Activated CD4-positive, CD25-positive, alpha-beta regulatory T cell (primary cell): ENCODE measurements around the gene OR4K14.
A peak's percentile ranks its signal among the peaks of the same experiment; 100 is the strongest.
"Not testable (repeated sequence)": the region's sequence is repeated elsewhere in the genome, so short reads cannot be mapped to it uniquely, and the experiment has no call there.

ENCODE experiments used
- DNase-seq, 4 experiments: peaks; one replicate each; lab custom pipeline; 2025; lab: John Stamatoyannopoulos, UW

Gene OR4K14, protein sequence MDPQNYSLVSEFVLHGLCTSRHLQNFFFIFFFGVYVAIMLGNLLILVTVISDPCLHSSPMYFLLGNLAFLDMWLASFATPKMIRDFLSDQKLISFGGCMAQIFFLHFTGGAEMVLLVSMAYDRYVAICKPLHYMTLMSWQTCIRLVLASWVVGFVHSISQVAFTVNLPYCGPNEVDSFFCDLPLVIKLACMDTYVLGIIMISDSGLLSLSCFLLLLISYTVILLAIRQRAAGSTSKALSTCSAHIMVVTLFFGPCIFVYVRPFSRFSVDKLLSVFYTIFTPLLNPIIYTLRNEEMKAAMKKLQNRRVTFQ

DNA sequence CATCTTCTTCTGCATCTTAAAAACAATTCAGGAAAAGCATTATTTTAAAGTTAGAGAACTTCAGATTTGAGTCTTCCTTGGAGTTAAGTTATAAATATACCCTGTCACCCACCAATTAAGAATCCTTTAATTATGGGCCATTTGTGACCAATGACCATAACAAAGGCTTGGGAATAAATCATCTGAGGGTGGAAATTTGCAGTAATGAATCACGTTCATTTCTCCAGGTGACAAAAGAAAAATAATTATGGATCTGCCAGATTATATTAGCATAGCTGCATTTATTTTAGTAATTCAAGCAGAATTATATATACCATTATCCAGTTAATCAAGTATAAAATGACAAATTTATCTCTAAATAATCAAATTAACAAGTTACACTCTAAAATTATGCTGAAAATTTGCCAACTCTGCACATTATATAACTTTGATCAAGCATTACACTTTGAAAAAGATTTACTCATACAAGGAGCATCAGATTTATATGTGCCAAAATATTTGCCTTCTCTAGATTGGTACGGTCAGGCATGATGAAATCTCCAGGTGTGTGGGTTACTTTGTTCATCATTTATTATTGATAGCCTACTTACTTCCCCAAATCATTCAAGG lies at the start of gene OR4K14:
Gene OR4K14, minus strand, starts transcription at position 51 of the 609 bp plus-strand sequence. CDS start 4,114 bp downstream, outside the sequence.
- DNase-seq = no peak

DNA sequence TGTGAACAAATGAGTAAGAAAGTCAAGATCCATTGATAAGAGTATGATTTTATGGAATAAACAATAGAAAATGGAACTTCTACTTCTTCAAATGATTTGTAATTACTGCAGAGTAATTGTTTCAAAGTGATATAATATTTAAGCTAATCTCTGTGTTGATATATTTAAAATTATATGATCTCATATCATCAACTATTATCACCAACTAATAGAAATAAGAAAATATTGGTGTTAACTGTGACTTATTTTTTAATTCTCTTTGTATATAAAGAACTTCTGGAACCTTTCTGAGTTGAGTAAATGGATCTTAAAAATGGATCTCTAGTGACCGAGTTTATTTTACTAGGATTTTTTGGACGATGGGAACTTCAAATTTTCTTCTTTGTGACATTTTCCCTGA lies 40.6 kb upstream of the OR4K14 start, which contains the start of gene OR4L1:
Gene OR4L1, plus strand, starts transcription at position 301 of the 400 bp plus-strand sequence. Its CDS starts 0 bp downstream, at position 301.
- no peak for DNase-seq

DNA sequence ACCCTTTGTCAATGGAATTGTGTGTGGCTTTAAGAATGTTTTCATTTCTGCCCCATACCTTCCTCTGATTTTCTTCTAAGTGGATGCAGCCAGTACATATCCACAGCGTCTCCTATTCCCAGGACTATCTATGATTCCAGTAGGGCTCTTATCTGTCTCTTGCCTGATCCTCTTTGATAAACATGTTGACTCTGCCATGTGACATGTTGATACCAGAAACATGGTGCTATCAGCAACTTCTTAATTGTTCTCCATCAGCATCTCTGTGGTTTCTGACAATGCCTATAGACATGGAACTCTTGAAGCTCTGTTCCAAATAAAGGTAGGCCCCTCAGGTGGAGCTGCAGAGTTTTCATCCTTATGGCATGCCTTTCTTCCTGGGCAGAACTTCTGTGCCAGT lies 29.1 kb upstream of the OR4K14 start:
- no peak for DNase-seq

DNA sequence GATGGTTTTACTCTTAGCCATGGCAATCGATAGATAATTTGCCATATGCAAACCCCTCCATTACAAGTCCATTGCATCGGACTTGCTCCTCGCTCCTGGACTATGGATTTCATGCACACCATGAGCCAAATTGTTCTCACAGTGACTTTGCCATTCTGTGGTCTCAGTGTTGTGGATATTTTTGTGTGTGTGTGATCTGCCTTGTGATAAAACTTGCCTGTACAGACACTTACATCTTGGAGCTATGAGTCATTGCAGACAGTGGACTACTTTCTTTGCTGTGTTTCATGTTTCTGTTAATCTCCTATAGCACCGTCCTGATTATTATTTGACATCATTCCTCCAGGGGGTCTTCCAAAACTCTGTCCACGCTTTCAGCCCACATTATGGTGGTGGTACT lies 25.1 kb upstream of the OR4K14 start:
- no peak for DNase-seq

DNA sequence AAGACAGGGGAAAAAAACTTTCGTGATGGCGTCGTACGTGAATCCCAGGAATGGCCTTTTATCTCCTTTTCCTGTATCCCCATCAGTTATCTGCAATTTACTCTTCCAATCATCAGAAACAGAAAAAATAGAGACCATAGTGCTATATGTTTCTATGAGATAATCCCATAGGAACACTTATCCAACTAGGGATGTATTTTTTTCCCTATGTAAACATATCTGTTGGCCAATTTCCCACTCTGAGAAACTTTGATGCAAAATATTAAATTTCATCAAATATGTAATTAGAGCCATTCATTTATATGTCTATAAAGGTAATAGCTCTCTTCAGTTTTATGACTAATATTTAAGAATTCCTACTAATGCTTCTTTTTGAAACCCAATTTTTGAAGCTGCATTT lies 16.8 kb upstream of the OR4K14 start, which contains the start of gene OR4K13:
Gene OR4K13, minus strand, starts transcription at position 101 of the 400 bp plus-strand sequence. CDS start 1,280 bp downstream, outside the sequence.
- DNase-seq = no peak

DNA sequence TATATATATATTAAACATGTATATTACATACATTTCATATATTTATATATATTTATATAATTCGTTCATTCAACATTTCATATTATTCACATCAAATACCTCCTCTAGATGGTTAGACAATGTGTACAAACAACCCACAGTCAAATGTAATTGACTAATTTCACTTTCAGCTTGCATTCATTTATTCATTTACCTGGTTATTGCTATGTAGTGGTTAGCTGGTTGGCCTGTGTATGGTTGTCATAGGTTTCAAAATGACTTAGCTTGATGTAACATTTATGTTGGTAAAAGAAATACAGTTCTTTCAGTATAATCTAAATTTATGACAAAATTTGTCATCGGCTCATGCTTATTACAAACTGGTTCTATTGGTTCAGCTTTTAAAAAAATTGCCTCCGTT lies 16.3 kb upstream of the OR4K14 start:
- no peak for DNase-seq

DNA sequence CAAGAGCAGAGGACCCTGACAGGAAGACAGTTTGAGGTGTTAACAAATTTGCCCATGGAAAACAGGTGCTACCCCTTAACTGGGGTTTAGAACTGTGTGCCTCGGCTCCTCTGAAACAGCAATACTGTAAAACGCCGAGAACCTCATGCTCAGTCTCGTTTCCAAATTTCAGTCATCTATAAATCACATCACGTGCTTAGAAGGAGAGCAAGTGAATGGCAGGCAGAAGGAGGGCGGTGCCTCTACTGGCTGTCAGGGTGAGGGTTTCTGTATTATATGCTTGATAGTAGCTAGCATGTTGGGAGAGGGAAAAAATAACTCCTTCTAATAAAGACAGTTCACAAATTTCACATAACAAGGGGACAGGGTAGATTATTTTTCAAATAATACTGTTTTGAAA lies 12.0 kb upstream of the OR4K14 start:
- no peak for DNase-seq

DNA sequence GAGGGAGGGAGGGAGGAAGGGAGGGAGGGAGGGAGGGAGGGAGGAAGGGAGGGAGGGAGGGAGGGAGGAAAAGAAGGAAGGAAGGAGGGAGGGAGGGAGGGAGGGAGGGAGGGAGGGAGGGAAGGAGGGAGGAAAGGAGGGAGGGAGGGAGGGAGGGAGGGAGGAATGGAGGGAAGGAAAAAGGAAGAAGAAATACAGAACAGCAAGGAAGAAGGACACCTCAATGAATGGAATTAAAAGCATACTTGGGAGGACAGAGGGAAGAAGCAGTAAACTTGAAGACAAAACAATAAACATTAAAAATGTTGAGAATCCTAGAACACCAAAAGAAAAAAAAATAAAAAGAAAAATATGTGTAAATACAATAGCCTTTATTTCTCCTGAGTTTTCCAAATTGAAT lies 11.0 kb downstream of the OR4K14 start:
- DNase-seq = no peak

DNA sequence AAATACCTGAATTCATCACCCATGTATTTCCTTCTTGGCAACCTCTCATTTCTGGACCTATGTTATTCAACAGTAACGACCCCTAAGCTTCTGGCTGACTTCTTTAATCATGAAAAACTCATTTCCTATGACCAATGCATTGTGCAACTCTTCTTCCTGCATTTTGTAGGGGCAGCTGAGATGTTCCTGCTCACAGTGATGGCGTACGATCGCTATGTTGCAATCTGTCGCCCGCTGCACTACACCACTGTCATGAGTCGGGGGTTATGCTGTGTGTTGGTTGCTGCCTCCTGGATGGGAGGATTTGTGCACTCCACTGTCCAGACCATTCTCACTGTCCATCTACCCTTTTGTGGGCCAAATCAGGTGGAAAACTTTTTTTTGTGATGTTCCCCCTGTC lies 16.8 kb downstream of the OR4K14 start:
- no peak for DNase-seq

DNA sequence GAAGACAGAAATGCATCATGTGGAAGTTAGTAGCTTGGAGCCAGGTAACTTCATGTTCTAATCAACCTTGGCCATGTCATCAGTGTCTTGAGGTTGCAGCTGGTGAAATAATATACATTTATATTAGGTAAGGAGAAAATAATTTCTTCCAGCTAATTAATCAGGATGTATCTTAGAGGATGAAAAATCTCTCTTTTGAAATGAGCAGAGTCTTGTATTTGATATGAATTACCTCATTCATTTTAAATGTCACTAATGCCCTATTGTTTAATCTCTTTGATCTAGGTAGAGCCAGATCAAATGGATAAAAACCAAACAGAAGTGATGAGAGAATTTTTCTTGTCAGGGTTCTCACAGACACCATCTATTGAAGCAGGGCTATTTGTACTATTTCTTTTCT lies 17.2 kb downstream of the OR4K14 start, which contains the start of gene OR4Q2:
Gene OR4Q2, plus strand, starts transcription at position 301 of the 400 bp plus-strand sequence.
- DNase-seq = no peak

DNA sequence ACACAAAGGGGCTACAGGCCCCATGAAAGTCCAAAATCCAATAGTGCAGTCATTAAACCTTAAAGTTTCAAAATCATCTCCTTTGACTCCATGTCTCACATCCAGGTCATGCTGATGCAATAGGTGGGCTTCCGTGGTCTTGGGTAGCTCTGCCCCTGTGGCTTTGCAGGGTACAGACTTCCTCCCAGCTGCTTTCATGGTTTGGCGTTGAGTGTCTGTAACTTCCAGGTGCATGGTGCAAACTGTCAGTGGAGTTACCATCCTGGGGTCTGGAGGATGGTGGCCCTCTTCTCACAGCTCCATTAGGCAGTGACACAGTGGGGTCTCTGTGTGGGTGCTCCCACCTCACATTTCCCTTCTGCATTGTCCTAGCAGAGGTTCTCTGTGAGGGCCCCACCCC lies 25.7 kb downstream of the OR4K14 start:
- no peak for DNase-seq

DNA sequence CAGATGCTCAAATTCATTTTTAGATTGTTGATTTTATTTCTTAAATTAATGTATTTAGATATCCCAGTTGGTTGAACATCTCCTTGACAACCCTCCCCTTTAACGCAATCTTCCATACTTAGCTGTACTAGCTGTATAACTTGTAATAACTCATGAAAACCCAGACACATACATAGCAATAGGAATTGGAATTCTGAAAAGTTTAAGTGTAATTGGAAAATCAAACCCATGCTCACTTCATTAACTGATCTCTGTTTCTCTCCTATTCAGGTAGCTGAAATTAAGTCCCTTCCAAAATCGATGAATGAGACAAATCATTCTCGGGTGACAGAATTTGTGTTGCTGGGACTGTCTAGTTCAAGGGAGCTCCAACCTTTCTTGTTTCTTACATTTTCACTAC lies 43.8 kb downstream of the OR4K14 start, which contains the start of gene OR4K15:
Gene OR4K15, plus strand, starts transcription at position 301 of the 400 bp plus-strand sequence. Its CDS starts 0 bp downstream, at position 301.
- DNase-seq = no peak

DNA sequence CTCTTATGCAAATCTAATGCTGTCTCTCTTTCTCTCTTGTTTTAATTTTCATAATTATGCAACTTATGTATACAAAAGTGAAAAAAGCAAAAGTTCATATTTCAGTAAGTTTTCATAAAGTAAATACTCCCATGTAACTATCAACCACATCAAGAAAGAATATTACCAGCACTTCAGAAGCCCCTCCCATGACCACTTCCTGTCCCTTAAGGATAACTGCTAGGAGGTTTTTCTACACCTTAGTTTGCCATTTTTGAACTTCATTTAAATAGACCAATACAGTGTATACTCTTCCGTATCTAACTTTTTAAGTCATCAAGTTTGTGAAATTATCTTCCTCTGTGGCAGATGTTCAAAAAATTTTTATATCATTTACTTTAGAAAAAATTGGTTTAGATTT lies 44.3 kb downstream of the OR4K14 start:
- peak in 1 of 4 experiments; percentile 1 for DNase-seq

DNA sequence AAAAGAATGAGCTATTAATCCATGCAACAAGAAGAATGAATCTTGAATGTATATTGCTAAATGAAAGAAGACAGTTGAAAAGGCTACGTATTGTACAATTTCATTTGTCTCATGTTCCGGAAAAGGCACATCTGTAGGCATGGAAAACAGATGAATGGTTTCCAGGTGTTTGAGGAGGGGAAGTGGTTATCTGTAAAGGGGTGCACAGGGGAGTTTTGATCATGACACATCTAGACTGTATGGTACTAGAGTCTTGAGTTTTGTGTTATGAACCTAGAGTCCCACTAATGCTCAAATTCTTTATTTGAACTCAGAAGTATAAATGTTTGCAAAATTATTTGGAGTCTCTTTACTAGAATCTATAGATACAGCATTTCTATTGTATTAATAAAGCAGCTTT lies 49.4 kb downstream of the OR4K14 start:
- not testable (repeated sequence) for DNase-seq
